B cell (primary cell): ENCODE results near the gene CDH13. TPM values are rescaled to one million over a fixed set of nuclear protein-coding genes. Genes with fewer than 3 reads are reported as not detected.

Source experiments
- ATAC-seq: fragments of 200-7000 bp; cut with Tn5 transposase; one replicate; pipeline ENCODE4 v1.10.0; 2021; ENCODE audit warnings: low read depth, mild to moderate bottlenecking, moderate number of reproducible peaks, moderate library complexity
- CTCF ChIA-PET: fragments of 350-600 bp; sonication (Branson Sonifier 250); formaldehyde crosslinking; loops from one replicate; lab custom pipeline; 2021; ENCODE audit warnings: antibody characterized with exemption, inconsistent platforms; lab: Charles Lee
- POLR2A ChIA-PET: fragments of 350-600 bp; sonication (Branson Sonifier 250); formaldehyde crosslinking; loops from one replicate; lab custom pipeline; 2021; ENCODE audit warnings: antibody characterized with exemption; lab: Charles Lee
- DNase-seq: peaks from one replicate; pipeline ENCODE4 v3.0.0; 2013
- H2AFZ ChIP-seq: 2 replicates; pipeline ENCODE4 v1.6.1; 2012; ENCODE audit warnings: mild to moderate bottlenecking, low read depth, low read length; ENCODE audit not compliant: insufficient read depth, poor library complexity, severe bottlenecking
- H3K27ac ChIP-seq, 2 donors: 1 replicate in 1 of 2; 2 replicates in 1 of 2; pipeline ENCODE4 v1.5.1; 2012 to 2013; ENCODE audit warnings: low read length in 2 of 2, mild to moderate bottlenecking in 2 of 2, moderate library complexity in 1 of 2
- H3K27me3 ChIP-seq, 4 experiments: fragments of 200-600 bp in 1 of 4; sonication (generic) in 1 of 4; replicated peaks in 1 of 4; 1 replicate in 2 of 4; 2 replicates in 2 of 4; pipeline versions ENCODE4 v1.6.1 to v1.7.0; 2013 to 2016; ENCODE audit warnings: low read length in 3 of 4, mild to moderate bottlenecking in 2 of 4, mixed read lengths in 1 of 4, moderate library complexity in 1 of 4; ENCODE audit not compliant: insufficient read depth in 4 of 4, control insufficient read depth in 3 of 4; ENCODE audit errors: control extremely low read depth in 1 of 4
- H3K36me3 ChIP-seq, 2 experiments: replicated peaks in 1 of 2; 1 replicate in 1 of 2; 2 replicates in 1 of 2; pipeline versions ENCODE4 v1.6.1 to v1.7.1; 2013; ENCODE audit warnings: low read length in 1 of 2; ENCODE audit not compliant: insufficient read depth in 2 of 2, control insufficient read depth in 1 of 2; ENCODE audit errors: control extremely low read depth in 1 of 2, extremely low read depth in 1 of 2
- H3K4me1 ChIP-seq, 2 donors: fragments of 200-600 bp in 1 of 2; sonication (generic) in 1 of 2; 1 replicate in 1 of 2; 2 replicates in 1 of 2; pipeline versions ENCODE4 v1.5.1 to v1.6.1; 2013 to 2017; ENCODE audit warnings: low read length in 2 of 2; ENCODE audit not compliant: control insufficient read depth in 2 of 2, insufficient read depth in 2 of 2
- H3K4me2 ChIP-seq: replicated peaks from 2 replicates; pipeline ENCODE3; 2012; ENCODE audit warnings: mild to moderate bottlenecking, low read depth, low read length; ENCODE audit not compliant: poor library complexity, severe bottlenecking
- H3K4me3 ChIP-seq, 5 experiments: fragments of 200-600 bp in 1 of 5; sonication (generic) in 1 of 5; 1 replicate in 3 of 5; 2 replicates in 2 of 5; pipeline versions ENCODE4 v1.5.1 to v1.7.0; 2011 to 2016; ENCODE audit warnings: low read length in 4 of 5, mild to moderate bottlenecking in 4 of 5, low read depth in 2 of 5, control low read depth in 1 of 5, moderate library complexity in 1 of 5; ENCODE audit not compliant: insufficient read depth in 1 of 5; ENCODE audit errors: control extremely low read depth in 1 of 5, extremely low read depth in 1 of 5
- H3K79me2 ChIP-seq: fragments of 200-600 bp; sonication (generic); one replicate; pipeline ENCODE4 v1.6.0; 2016; ENCODE audit warnings: low read length; ENCODE audit not compliant: control insufficient read depth, insufficient read depth
- H3K9ac ChIP-seq: fragments of 200-600 bp; sonication (generic); 2 replicates; pipeline ENCODE4 v1.6.1; 2017; ENCODE audit warnings: mild to moderate bottlenecking, low read length, moderate library complexity
- H3K9me3 ChIP-seq, 3 donors: one replicate each; pipeline versions ENCODE4 v1.6.1 to v1.7.1; 2013; ENCODE audit warnings: low read length in 2 of 3; ENCODE audit not compliant: control insufficient read depth in 2 of 3, insufficient read depth in 1 of 3; ENCODE audit errors: control extremely low read depth in 1 of 3
- H4K20me1 ChIP-seq: 2 replicates; pipeline ENCODE4 v1.6.0; 2012; ENCODE audit warnings: mild to moderate bottlenecking, low read length; ENCODE audit not compliant: insufficient read depth, control insufficient read depth, poor library complexity, severe bottlenecking
- H3K27ac Mint-ChIP-seq: one replicate; pipeline ENCODE4 v1.8.0; 2021; ENCODE audit warnings: mixed read lengths
- H3K27me3 Mint-ChIP-seq: one replicate; pipeline ENCODE4 v1.8.0; 2021; ENCODE audit warnings: mixed read lengths
- H3K4me1 Mint-ChIP-seq: one replicate; pipeline ENCODE4 v1.8.0; 2021; ENCODE audit warnings: mixed read lengths
- H3K4me3 Mint-ChIP-seq: one replicate; pipeline ENCODE4 v1.8.0; 2021; ENCODE audit warnings: mixed read lengths
- H3K9me3 Mint-ChIP-seq: one replicate; pipeline ENCODE4 v1.8.0; 2022; ENCODE audit warnings: mixed read lengths; ENCODE audit not compliant: insufficient read depth
- EZH2 ChIP-seq: IDR thresholded peaks from 2 replicates; pipeline ENCODE4 v1.6.1; 2012; ENCODE audit warnings: borderline replicate concordance, low read depth, mild to moderate bottlenecking, moderate library complexity, low read length; ENCODE audit not compliant: insufficient read depth, poor library complexity, severe bottlenecking
- WGBS: methylation state at CpG from one replicate; pipeline ENCODE4 v1.1.5; 2013; ENCODE audit warnings: missing lambda C conversion rate; ENCODE audit not compliant: insufficient coverage; 5-methylcytosine and 5-hydroxymethylcytosine counted together
- intact Hi-C: fragments of 100-400 bp; cut with micrococcal nuclease; formaldehyde crosslinking; loops from one replicate; pipeline ENCODE4 v1.10.0; 2022
- polyA plus RNA-seq: library from polyadenylated mRNA; depleted of rRNA; stranded (reverse); fragments of >200 nt; gene quantifications from 2 replicates; pipeline ENCODE4 v1.2.3, GENCODE V29; 2012
- total RNA-seq, 2 donors: library from RNA; stranded (reverse); fragments of 120-200 nt in 1 of 2; gene quantifications; 1 replicate in 1 of 2; 2 replicates in 1 of 2; pipeline versions ENCODE4 v1.2.3 to v1.2.4, GENCODE V29; 2013 to 2022
- TF ChIP-seq, protein P1 (sequence below): fragments of 200-600 bp; IDR thresholded peaks from one replicate; pipeline ENCODE4 v1.8.0; 2022; ENCODE audit warnings: antibody characterized with exemption, mild to moderate bottlenecking

The CDH13 gene
- total and polyA plus RNA-seq, 2 donors (not counting 1 experiment from before 2014, with no cell fraction given), result not detected

- Histone ChIP-seq H3K4me1 (no peaks in the 10 kb centered on the region), H2AFZ (no peak overlapping the region), H3K4me3 (no peak overlapping the region), H3K27me3 (no peaks in the 10 kb centered on the region), H3K36me3 (no peaks in the 10 kb centered on the region), H3K27ac (no peak overlapping the region), H3K9me3 (no peaks in the 10 kb centered on the region), H3K4me2 (no peak overlapping the region), H4K20me1 (no peaks in the 10 kb centered on the region), H3K9ac (no peak overlapping the region), H3K79me2 (no peaks in the 10 kb centered on the region)
- ATAC-seq (no peak), DNase-seq (no peak)
- ChIA-PET CTCF (no interaction called here), POLR2A (no interaction called here)
- WGBS, result 80% methylated on average over 1 of the region's 3 CpGs
- Mint-ChIP-seq H3K4me1 (no peaks in the 10 kb centered on the region), H3K27me3 (no peaks in the 10 kb centered on the region), H3K9me3 (no peaks in the 10 kb centered on the region), H3K4me3 (no peak overlapping the region), H3K27ac (no peak overlapping the region)
- TF ChIP-seq, protein P1, sequence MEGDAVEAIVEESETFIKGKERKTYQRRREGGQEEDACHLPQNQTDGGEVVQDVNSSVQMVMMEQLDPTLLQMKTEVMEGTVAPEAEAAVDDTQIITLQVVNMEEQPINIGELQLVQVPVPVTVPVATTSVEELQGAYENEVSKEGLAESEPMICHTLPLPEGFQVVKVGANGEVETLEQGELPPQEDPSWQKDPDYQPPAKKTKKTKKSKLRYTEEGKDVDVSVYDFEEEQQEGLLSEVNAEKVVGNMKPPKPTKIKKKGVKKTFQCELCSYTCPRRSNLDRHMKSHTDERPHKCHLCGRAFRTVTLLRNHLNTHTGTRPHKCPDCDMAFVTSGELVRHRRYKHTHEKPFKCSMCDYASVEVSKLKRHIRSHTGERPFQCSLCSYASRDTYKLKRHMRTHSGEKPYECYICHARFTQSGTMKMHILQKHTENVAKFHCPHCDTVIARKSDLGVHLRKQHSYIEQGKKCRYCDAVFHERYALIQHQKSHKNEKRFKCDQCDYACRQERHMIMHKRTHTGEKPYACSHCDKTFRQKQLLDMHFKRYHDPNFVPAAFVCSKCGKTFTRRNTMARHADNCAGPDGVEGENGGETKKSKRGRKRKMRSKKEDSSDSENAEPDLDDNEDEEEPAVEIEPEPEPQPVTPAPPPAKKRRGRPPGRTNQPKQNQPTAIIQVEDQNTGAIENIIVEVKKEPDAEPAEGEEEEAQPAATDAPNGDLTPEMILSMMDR, result no peak
- intact Hi-C loops, result no loop called here
Observed at GRCh38 chr16:82992786-82993185, 366.0 kb downstream of the CDH13 start.

- Histone ChIP-seq H3K36me3 (no peaks in the 10 kb centered on the region), H4K20me1 (no peaks in the 10 kb centered on the region), H3K4me2 (no peak overlapping the region), H3K79me2 (no peaks in the 10 kb centered on the region), H3K9me3 (no peaks in the 10 kb centered on the region), H3K27me3 (no peaks in the 10 kb centered on the region), H3K4me1 (no peaks in the 10 kb centered on the region), H3K27ac (no peak overlapping the region), H3K9ac (no peak overlapping the region), H3K4me3 (no peak overlapping the region), H2AFZ (no peak overlapping the region)
- WGBS, result 100% methylated on average over 3 of the region's 5 CpGs
- intact Hi-C loops, result no loop called here
- no peak overlapping the region for H3K27ac Mint-ChIP-seq
- H3K4me3 Mint-ChIP-seq, result no peak overlapping the region
- H3K9me3 Mint-ChIP-seq, result no peaks in the 10 kb centered on the region
- TF ChIP-seq EZH2, result no peak
- TF ChIP-seq, protein P1, result no peak
- H3K27me3 Mint-ChIP-seq, result no peaks in the 10 kb centered on the region
- DNase-seq (no peak), ATAC-seq (no peak)
- POLR2A ChIA-PET, result no interaction called here
- CTCF ChIA-PET, result no interaction called here
- no peaks in the 10 kb centered on the region for H3K4me1 Mint-ChIP-seq
Observed at GRCh38 chr16:82993415-82993814, 366.6 kb downstream of the CDH13 start.
